ENCODE data around the gene ALK.

DNA sequence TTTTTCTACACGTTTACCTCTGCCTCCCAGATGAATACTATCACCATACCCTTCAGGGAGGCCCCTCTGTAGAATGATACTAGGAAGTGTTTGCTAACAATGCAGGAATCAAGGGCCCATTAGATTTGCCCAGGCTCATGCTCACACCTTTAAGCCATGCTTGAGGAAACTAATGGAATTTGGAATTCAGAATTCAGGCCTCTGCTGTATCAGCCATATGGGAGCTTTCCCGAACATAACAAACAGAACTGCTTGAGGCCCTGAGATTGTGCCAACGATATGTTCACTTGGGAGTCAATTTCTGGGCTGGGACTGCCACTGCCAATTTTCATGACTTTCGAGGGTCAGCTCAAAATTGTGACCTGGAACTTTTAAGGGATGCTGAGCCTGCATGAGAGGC, 523.7 kb downstream of the ALK start:
- TF ChIP-seq EP300 (IDR thresholded peaks at IDR 0.05) = no peak
- TF ChIP-seq POLR2A (IDR thresholded peaks at IDR 0.05) = no peak
- TF ChIP-seq, protein P1, sequence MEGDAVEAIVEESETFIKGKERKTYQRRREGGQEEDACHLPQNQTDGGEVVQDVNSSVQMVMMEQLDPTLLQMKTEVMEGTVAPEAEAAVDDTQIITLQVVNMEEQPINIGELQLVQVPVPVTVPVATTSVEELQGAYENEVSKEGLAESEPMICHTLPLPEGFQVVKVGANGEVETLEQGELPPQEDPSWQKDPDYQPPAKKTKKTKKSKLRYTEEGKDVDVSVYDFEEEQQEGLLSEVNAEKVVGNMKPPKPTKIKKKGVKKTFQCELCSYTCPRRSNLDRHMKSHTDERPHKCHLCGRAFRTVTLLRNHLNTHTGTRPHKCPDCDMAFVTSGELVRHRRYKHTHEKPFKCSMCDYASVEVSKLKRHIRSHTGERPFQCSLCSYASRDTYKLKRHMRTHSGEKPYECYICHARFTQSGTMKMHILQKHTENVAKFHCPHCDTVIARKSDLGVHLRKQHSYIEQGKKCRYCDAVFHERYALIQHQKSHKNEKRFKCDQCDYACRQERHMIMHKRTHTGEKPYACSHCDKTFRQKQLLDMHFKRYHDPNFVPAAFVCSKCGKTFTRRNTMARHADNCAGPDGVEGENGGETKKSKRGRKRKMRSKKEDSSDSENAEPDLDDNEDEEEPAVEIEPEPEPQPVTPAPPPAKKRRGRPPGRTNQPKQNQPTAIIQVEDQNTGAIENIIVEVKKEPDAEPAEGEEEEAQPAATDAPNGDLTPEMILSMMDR (IDR thresholded peaks at IDR 0.05) = no peak
